Dendritic cell treated with granulocyte-macrophage colony-stimulating factor and Interleukin-4, amounts not matched to agents 40 ng/mL and 50 ng/mL, for 4 days (primary cell): ENCODE data around the gene COL7A1.

Source experiments
- H3K27ac Mint-ChIP-seq: one replicate; pipeline ENCODE4 v1.8.0; 2022; ENCODE audit warnings: mild to moderate bottlenecking, mixed read lengths
- H3K27me3 Mint-ChIP-seq: one replicate; pipeline ENCODE4 v1.8.0; 2022; ENCODE audit warnings: mild to moderate bottlenecking, mixed read lengths
- H3K36me3 Mint-ChIP-seq: one replicate; pipeline ENCODE4 v1.8.0; 2022; ENCODE audit warnings: low read depth, mixed read lengths
- H3K4me1 Mint-ChIP-seq: one replicate; pipeline ENCODE4 v1.8.0; 2022; ENCODE audit warnings: low read depth, mixed read lengths
- H3K4me3 Mint-ChIP-seq: one replicate; pipeline ENCODE4 v1.8.0; 2022; ENCODE audit warnings: mild to moderate bottlenecking, moderate library complexity, mixed read lengths
- H3K9me3 Mint-ChIP-seq: one replicate; pipeline ENCODE4 v1.8.0; 2022; ENCODE audit warnings: mixed read lengths
- intact Hi-C: fragments of 100-400 bp; cut with micrococcal nuclease; formaldehyde crosslinking; loops from one replicate; pipeline ENCODE4 v1.15.0; 2022

Gene COL7A1

GRCh38 chr3:48514431-48515227, 80.5 kb downstream of the COL7A1 start:
- intact Hi-C loops, result no loop called here

More at GRCh38 chr3:48514431-48515227, 80.5 kb downstream of the COL7A1 start:
- H3K4me1 Mint-ChIP-seq, result peaks cover 12% of the 10 kb centered on the region
- H3K27me3 Mint-ChIP-seq, result no peaks in the 10 kb centered on the region
- H3K27ac Mint-ChIP-seq, result no peak overlapping the region
- H3K9me3 Mint-ChIP-seq, result no peaks in the 10 kb centered on the region
- no peak overlapping the region for H3K4me3 Mint-ChIP-seq
- H3K36me3 Mint-ChIP-seq, result peaks cover 30% of the 10 kb centered on the region
